ENCODE results near the gene SNAI1.

DNA sequence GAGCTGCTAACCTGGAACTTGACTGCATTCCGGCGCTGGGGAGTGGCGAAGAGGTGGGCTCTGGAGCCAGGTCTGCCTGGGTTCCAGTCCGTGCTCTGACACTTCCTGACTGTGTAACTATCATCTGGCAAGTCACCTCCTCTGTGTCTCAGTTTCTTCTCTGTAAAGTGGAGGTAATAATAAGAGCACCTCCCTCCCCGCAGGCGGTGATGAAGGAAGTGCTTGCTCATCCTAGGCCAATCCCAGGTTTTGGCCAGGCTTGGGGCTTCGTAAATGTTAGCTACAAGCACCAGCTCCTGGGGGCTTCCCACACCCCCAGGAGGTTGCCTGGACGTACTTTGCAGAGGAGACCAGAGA is 32.8 kb downstream of the SNAI1 start:
- no peak for TF ChIP-seq RAD21 (IDR thresholded peaks at IDR 0.05; ENCODE audit: low read depth)
- no peak for TF ChIP-seq YY1 (IDR thresholded peaks at IDR 0.05; ENCODE audit: low read depth)
- no peak for TF ChIP-seq NFIC (IDR thresholded peaks at IDR 0.05)
- no peak for TF ChIP-seq CEBPB (IDR thresholded peaks at IDR 0.05)
- TF ChIP-seq EGR1 (IDR thresholded peaks at IDR 0.05), result no peak
- TF ChIP-seq, protein P1, sequence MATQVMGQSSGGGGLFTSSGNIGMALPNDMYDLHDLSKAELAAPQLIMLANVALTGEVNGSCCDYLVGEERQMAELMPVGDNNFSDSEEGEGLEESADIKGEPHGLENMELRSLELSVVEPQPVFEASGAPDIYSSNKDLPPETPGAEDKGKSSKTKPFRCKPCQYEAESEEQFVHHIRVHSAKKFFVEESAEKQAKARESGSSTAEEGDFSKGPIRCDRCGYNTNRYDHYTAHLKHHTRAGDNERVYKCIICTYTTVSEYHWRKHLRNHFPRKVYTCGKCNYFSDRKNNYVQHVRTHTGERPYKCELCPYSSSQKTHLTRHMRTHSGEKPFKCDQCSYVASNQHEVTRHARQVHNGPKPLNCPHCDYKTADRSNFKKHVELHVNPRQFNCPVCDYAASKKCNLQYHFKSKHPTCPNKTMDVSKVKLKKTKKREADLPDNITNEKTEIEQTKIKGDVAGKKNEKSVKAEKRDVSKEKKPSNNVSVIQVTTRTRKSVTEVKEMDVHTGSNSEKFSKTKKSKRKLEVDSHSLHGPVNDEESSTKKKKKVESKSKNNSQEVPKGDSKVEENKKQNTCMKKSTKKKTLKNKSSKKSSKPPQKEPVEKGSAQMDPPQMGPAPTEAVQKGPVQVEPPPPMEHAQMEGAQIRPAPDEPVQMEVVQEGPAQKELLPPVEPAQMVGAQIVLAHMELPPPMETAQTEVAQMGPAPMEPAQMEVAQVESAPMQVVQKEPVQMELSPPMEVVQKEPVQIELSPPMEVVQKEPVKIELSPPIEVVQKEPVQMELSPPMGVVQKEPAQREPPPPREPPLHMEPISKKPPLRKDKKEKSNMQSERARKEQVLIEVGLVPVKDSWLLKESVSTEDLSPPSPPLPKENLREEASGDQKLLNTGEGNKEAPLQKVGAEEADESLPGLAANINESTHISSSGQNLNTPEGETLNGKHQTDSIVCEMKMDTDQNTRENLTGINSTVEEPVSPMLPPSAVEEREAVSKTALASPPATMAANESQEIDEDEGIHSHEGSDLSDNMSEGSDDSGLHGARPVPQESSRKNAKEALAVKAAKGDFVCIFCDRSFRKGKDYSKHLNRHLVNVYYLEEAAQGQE (IDR thresholded peaks at IDR 0.05; ENCODE audit: low read depth), result no peak
- TF ChIP-seq EP300 (IDR thresholded peaks at IDR 0.05; ENCODE audit: borderline replicate concordance), result no peak
- TF ChIP-seq, protein P2, sequence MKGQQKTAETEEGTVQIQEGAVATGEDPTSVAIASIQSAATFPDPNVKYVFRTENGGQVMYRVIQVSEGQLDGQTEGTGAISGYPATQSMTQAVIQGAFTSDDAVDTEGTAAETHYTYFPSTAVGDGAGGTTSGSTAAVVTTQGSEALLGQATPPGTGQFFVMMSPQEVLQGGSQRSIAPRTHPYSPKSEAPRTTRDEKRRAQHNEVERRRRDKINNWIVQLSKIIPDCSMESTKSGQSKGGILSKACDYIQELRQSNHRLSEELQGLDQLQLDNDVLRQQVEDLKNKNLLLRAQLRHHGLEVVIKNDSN (IDR thresholded peaks at IDR 0.05), result no peak
- TF ChIP-seq TAF1 (IDR thresholded peaks at IDR 0.05; ENCODE audit: low read depth), result no peak
